ENCODE results near the gene PPP2R1A.

GRCh38 chr19:52141203-52141602, 48.6 kb upstream of the PPP2R1A start:
- TF ChIP-seq EZH2 (IDR thresholded peaks at IDR 0.05; ENCODE audit: insufficient read depth, low read length) (no peak), CTCF (IDR thresholded peaks at IDR 0.05; ENCODE audit: insufficient read depth, low read depth, low read length) (no peak)

Data from astrocyte (in vitro differentiated cells and primary cell).